ENCODE results near the gene ANO2. TPM values are rescaled to one million over a fixed set of nuclear protein-coding genes. Genes with fewer than 3 reads are reported as not detected.

The ANO2 gene
- total RNA-seq, 1 experiment from 2014 or later = 0.68 TPM

DNA sequence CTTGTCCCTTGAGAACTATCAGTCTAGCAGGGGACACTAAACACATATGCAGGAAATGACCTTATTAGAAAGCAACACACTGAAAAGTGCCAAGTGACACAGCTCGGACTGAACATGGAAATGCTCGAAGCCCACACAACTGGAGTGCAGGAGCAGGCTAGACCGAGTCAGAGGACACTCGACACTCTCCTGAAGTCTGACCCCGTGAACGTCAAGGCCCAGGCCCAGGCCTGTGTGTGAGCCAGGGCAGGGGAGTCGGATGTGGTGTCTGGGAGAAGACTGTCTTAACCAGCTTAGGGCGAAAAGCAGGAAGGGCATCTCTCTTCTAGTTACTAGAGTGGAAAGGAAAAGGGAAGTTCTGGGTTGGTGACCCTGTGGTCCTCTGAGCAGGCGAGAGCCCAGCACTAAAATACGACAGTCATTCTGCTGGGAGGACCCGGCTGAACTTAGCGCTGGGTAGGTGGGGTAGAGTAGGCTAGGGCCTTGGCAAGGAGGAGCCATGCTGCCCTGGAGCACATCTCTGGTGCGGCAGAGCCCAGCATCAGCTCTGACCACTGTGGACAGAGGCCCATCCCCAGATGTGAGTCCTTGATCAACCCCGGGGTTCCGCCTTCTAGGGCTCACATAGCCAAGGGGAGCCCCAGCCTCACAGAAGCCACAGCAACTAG, 420.2 kb downstream of the ANO2 start:
- no TSS peak for BruUV-seq (replicated peaks)
- TF ChIP-seq, protein P1, sequence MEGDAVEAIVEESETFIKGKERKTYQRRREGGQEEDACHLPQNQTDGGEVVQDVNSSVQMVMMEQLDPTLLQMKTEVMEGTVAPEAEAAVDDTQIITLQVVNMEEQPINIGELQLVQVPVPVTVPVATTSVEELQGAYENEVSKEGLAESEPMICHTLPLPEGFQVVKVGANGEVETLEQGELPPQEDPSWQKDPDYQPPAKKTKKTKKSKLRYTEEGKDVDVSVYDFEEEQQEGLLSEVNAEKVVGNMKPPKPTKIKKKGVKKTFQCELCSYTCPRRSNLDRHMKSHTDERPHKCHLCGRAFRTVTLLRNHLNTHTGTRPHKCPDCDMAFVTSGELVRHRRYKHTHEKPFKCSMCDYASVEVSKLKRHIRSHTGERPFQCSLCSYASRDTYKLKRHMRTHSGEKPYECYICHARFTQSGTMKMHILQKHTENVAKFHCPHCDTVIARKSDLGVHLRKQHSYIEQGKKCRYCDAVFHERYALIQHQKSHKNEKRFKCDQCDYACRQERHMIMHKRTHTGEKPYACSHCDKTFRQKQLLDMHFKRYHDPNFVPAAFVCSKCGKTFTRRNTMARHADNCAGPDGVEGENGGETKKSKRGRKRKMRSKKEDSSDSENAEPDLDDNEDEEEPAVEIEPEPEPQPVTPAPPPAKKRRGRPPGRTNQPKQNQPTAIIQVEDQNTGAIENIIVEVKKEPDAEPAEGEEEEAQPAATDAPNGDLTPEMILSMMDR (IDR thresholded peaks at IDR 0.05; ENCODE audit: insufficient read depth in 1 of 2, low read depth in 1 of 2, low read length in 1 of 2, severe bottlenecking in 1 of 2, unreplicated experiment in 1 of 2) = no peak
- no peak overlapping the region for H3K27ac Mint-ChIP-seq (ENCODE audit: unreplicated experiment)
- Histone ChIP-seq H3K4me3 (ENCODE audit: low read depth, low read length) (no peak overlapping the region), H3K4me1 (no peaks in the 10 kb centered on the region), H3K9me3 (no peaks in the 10 kb centered on the region), H3K36me3 (ENCODE audit: control insufficient read depth, insufficient read depth, low read length) (no peaks in the 10 kb centered on the region), H3K27me3 (replicated peaks; ENCODE audit: control insufficient read depth, insufficient read depth, low read length) (no peaks in the 10 kb centered on the region)
- intact Hi-C loops (cut with micrococcal nuclease; ENCODE audit: unreplicated experiment) = no loop called here
- ChIA-PET POLR2A (no interaction called here), CTCF (no interaction called here)
- H3K36me3 Mint-ChIP-seq (ENCODE audit: insufficient read depth, unreplicated experiment) = no peaks in the 10 kb centered on the region
- no peaks in the 10 kb centered on the region for H3K27me3 Mint-ChIP-seq (ENCODE audit: insufficient read depth, unreplicated experiment)
- no peaks in the 10 kb centered on the region for H3K9me3 Mint-ChIP-seq (ENCODE audit: unreplicated experiment)
- H3K4me1 Mint-ChIP-seq (ENCODE audit: low read depth, unreplicated experiment) = peaks cover 1% of the 10 kb centered on the region
- H3K4me3 Mint-ChIP-seq (ENCODE audit: unreplicated experiment) = no peak overlapping the region
- peak in 1 of 2 experiments; percentile 31 for DNase-seq

DNA sequence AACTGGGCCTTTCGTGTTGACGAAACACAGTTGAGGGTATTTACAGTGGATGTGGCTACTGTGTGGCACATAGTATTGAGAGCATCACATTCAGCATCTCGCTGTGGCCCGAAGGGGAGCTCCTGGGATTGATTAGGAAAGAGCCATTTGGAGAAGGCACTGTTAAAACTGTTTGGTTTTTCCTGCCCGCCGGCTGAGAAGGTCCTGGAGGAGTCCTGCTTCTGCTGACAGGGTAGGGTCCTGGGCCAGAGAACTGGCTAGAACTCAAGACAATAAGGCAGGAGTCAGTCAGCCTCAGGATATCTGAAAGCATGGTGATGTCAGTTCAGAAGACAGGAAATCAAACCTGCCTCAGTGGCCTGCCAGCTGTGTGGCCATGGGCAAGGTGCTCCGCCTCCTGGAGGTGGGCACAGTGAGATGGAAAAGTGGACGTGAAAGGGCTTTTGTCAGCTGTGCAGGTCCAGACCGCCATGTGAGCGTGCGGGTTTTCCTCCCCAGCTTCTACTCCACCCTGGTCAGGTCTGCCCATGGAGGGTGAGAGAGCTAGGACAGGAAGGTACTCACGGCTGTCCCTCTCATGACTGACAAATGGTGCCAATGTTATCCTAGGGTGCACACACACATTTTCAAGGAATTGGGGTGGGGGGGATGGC, 420.8 kb downstream of the ANO2 start:
- ChIA-PET CTCF (no interaction called here), POLR2A (no interaction called here)
- H3K4me3 ChIP-seq (ENCODE audit: low read depth, low read length) = no peak overlapping the region
- no peaks in the 10 kb centered on the region for H3K9me3 Mint-ChIP-seq (ENCODE audit: unreplicated experiment)
- H3K36me3 Mint-ChIP-seq (ENCODE audit: insufficient read depth, unreplicated experiment) = no peaks in the 10 kb centered on the region
- no peaks in the 10 kb centered on the region for H3K27me3 Mint-ChIP-seq (ENCODE audit: insufficient read depth, unreplicated experiment)
- no peaks in the 10 kb centered on the region for H3K4me1 ChIP-seq
- no peaks in the 10 kb centered on the region for H3K36me3 ChIP-seq (ENCODE audit: control insufficient read depth, insufficient read depth, low read length)
- BruUV-seq (replicated peaks) = no TSS peak
- H3K9me3 ChIP-seq = no peaks in the 10 kb centered on the region
- DNase-seq = peak in 1 of 2 experiments; percentile 29
- no peak overlapping the region for H3K4me3 Mint-ChIP-seq (ENCODE audit: unreplicated experiment)
- no peak overlapping the region for H3K27ac Mint-ChIP-seq (ENCODE audit: unreplicated experiment)
- intact Hi-C loops (cut with micrococcal nuclease; ENCODE audit: unreplicated experiment) = no loop called here
- TF ChIP-seq, protein P1 (IDR thresholded peaks at IDR 0.05; ENCODE audit: insufficient read depth in 1 of 2, low read depth in 1 of 2, low read length in 1 of 2, severe bottlenecking in 1 of 2, unreplicated experiment in 1 of 2) = no peak
- H3K4me1 Mint-ChIP-seq (ENCODE audit: low read depth, unreplicated experiment) = peaks cover 6% of the 10 kb centered on the region
- H3K27me3 ChIP-seq (replicated peaks; ENCODE audit: control insufficient read depth, insufficient read depth, low read length) = no peaks in the 10 kb centered on the region

DNA sequence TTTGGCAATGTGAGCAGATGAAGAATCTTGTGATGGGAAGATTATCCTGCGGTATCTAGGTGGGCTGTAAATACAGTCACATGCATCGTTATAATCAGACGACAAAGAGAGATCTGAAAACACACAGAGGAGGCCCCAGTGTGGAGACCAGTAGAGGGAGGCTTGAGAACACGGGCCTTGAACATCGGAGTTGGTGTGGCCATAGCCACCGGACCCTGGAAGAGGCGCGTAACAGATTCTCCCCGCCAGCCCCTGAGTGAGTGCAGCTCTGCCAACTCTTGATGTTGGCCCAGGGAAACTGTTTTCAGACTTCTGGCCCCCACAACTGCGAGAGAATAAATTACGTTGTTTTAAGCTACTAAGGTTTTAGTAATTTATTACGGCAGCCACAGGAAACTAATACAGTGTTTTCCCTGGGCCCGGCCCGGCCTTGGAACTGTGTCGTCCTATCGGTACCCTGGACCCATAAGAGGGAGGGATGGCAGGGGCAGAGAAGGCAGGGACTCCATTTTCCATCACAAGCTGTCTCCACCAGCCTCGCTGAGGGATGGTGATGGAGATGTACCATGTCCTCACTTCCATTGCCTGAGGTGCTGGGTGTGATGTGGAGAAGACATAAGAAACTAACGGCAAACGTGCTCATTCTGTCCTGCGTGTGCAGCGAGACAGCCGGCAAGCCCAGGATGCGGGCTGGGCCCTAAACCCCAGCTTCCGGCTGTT, 421.5 kb downstream of the ANO2 start:
- no peaks in the 10 kb centered on the region for H3K27me3 Mint-ChIP-seq (ENCODE audit: insufficient read depth, unreplicated experiment)
- no peaks in the 10 kb centered on the region for H3K9me3 ChIP-seq
- H3K36me3 ChIP-seq (ENCODE audit: control insufficient read depth, insufficient read depth, low read length) = no peaks in the 10 kb centered on the region
- H3K4me1 ChIP-seq = no peaks in the 10 kb centered on the region
- H3K27me3 ChIP-seq (replicated peaks; ENCODE audit: control insufficient read depth, insufficient read depth, low read length) = no peaks in the 10 kb centered on the region
- DNase-seq = peak in 1 of 2 experiments; percentile 26
- no TSS peak for BruUV-seq (replicated peaks)
- no peaks in the 10 kb centered on the region for H3K36me3 Mint-ChIP-seq (ENCODE audit: insufficient read depth, unreplicated experiment)
- H3K4me3 Mint-ChIP-seq (ENCODE audit: unreplicated experiment) = no peak overlapping the region
- intact Hi-C loops (cut with micrococcal nuclease; ENCODE audit: unreplicated experiment) = no loop called here
- no peak overlapping the region for H3K4me3 ChIP-seq (ENCODE audit: low read depth, low read length)
- no peak overlapping the region for H3K27ac Mint-ChIP-seq (ENCODE audit: unreplicated experiment)
- ChIA-PET CTCF (interaction anchor here (0.6 kb wide), 1 partner anchor 349 kb away, joined by 3 read pairs; no protein-coding TSS in a partner anchor), POLR2A (no interaction called here)
- peaks cover 6% of the 10 kb centered on the region for H3K4me1 Mint-ChIP-seq (ENCODE audit: low read depth, unreplicated experiment)
- H3K9me3 Mint-ChIP-seq (ENCODE audit: unreplicated experiment) = no peaks in the 10 kb centered on the region
- TF ChIP-seq, protein P1 (IDR thresholded peaks at IDR 0.05; ENCODE audit: insufficient read depth in 1 of 2, low read depth in 1 of 2, low read length in 1 of 2, severe bottlenecking in 1 of 2, unreplicated experiment in 1 of 2) = no peak
